Right cardiac atrium (tissue), 5 donors: ENCODE results near the gene MPL. TPM values are rescaled to one million over a fixed set of nuclear protein-coding genes. Genes with fewer than 3 reads are reported as not detected.
"Not testable (repeated sequence)": the region's sequence is repeated elsewhere in the genome, so short reads cannot be mapped to it uniquely, and the experiment has no call there.

Source experiments
- ATAC-seq, 2 donors: fragments of 200-7000 bp; cut with Tn5 transposase; one replicate each; pipeline versions ENCODE4 v1.8.0 to v1.9.1; 2020; ENCODE audit warnings: moderate library complexity in 2 of 2, mild to moderate bottlenecking in 1 of 2
- DNase-seq, 3 donors: peaks; one replicate each; pipeline ENCODE4 v3.0.0-alpha.2; 2020
- H3K27ac ChIP-seq: one replicate; pipeline ENCODE4 v1.5.1; 2013; ENCODE audit warnings: mild to moderate bottlenecking, low read length, control low read depth, moderate library complexity
- H3K27me3 ChIP-seq: one replicate; pipeline ENCODE4 v1.6.1; 2013; ENCODE audit not compliant: control insufficient read depth, insufficient read depth
- H3K4me1 ChIP-seq: one replicate; pipeline ENCODE4 v1.6.1; 2013; ENCODE audit warnings: low read length; ENCODE audit not compliant: control insufficient read depth, insufficient read depth
- H3K4me3 ChIP-seq: one replicate; pipeline ENCODE4 v1.5.1; 2013; ENCODE audit warnings: low read length, control low read depth
- H3K9me3 ChIP-seq: one replicate; pipeline ENCODE4 v1.6.1; 2013; ENCODE audit warnings: low read length; ENCODE audit not compliant: control insufficient read depth
- WGBS: extraction: QIAGEN DNeasy Blood & Tissue Kit; methylation state at CpG from one replicate; pipeline ENCODE4 v1.1.7; 2013; 5-methylcytosine and 5-hydroxymethylcytosine counted together
- intact Hi-C, 4 donors: fragments of 100-400 bp; cut with DNase I; formaldehyde crosslinking; loops; one replicate each; pipeline versions ENCODE4 v1.11.0 to v1.14.0; 2022 to 2023
- microRNA-seq, 2 donors: library from miRNA; unstranded; fragments of <30 nt; microRNA quantifications; one replicate each; pipeline ENCODE4 v1.2.0, GENCODE V29; 2020 to 2021
- polyA plus RNA-seq: library from polyadenylated mRNA; stranded (reverse); fragments of 200-250 nt; gene quantifications from one replicate; pipeline ENCODE4 v1.2.3, GENCODE V29; 2013
- total RNA-seq, 4 donors: library from RNA; stranded (reverse); fragmentation: NEBNext Ultra II Directional; extraction: Animal tissue kit (Norgen Biotek cat#: 25700); gene quantifications; one replicate each; pipeline ENCODE4 v1.2.1, GENCODE V29; 2021
- donor health status: healthy with polysubstance abuse.
- donor health status: DM: no; HTN: yes; CAD: no.
- donor health status: DM: no; HTN: no; CAD: no.
- donor health status: DM: no; HTN: yes; CAD: no; lungs with severe emphysema.
- donor health status: DM: yes; HTN: yes; CAD: no.

Gene MPL
- total and polyA plus RNA-seq, 5 donors, result 0.18 to 1.4 (median 0.86) TPM

DNA sequence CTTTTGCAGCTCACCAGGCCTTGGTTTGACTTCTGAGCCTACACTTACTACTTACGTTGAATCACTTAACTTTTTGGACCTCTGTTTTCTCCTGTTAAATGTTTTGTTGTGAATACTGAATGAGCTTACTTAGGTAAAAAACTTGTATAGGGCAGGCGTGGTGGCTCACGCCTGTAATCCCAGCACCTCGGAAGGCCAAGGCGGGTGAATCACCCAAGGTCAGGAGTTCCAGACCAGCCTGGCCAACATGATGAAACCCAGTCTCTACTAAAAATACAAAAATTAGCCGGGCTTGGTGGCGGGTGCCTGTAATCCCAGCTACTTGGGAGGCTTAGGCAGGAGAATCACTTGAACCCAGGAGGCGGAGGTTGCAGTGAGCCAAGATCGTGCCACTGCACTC, 62.8 kb downstream of the MPL start:
- intact Hi-C loops, H3K9me3 ChIP-seq, H3K27ac ChIP-seq, H3K4me1 ChIP-seq, H3K27me3 ChIP-seq, H3K4me3 ChIP-seq, ATAC-seq, DNase-seq: not testable (repeated sequence)
- WGBS, result 97% methylated on average over 9 of the region's 9 CpGs

DNA sequence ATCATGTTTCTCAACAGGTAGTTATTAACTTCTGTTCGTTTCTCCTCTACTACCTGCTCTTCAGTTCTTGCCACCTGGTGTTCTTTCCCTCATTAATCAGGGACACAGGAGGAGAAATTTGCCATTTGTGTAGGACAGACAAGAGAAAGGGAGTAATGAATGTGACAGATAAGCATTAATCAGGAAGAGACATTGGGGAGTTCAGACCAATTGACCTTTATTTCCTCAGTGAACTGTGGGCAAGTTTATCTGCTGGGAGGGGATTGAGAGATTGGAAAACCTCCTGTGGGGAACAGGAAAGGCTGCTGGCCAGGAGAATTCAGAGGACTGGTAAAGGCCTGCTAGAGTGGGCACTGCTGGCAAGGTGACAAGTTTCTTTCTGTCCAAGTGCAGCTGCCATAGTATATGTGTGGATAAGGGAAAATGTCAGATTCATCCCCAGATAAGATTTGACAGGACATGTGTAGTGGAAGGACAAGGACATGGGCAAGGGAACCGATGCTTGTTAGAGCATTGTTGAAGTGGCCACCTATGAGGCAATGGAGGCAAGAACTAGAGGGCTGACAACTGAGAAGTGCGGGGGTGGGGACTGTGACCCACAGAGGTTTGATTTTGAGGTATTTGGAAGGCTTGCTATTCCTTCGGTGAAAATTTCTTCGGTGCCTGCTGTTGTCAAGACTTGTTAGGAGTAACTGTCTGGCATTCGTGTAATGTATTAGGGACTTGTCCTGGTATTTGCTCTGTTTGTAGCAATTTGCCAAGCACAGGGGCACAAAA, 64.7 kb downstream of the MPL start:
- DNase-seq (no peak), ATAC-seq (no peak)
- no peaks in the 10 kb centered on the region for H3K27me3 ChIP-seq
- no peaks in the 10 kb centered on the region for H3K9me3 ChIP-seq
- H3K27ac ChIP-seq, result no peak overlapping the region
- no peak overlapping the region for H3K4me3 ChIP-seq
- H3K4me1 ChIP-seq, result peaks cover 5% of the 10 kb centered on the region
- 84% methylated on average over 6 of the region's 6 CpGs for WGBS
- intact Hi-C loops, result no loop called here

Small RNA genes within 50 kb of the gene (microRNA-seq; reads per million reads assigned to microRNA genes)
- gene MIR6734, result 0.84 to 1.1 reads per million in 2 donors

Other genes with a start within 250 kb of the MPL start
- 10 to 100 TPM; 23.6 to 32.4 (median 28.2) TPM for gene EBNA1BP2, start 165.5 kb upstream of the MPL start, total RNA-seq
- 38.8 TPM for gene EBNA1BP2, start 165.5 kb upstream of the MPL start, polyA plus RNA-seq
- gene CFAP57, start 165.5 kb upstream of the MPL start, total RNA-seq, result under 1 TPM in 3 of 4 donors, not detected in 1; 0.06 to 0.25 (median 0.14) TPM
- 0.09 TPM for gene CFAP57, start 165.5 kb upstream of the MPL start, polyA plus RNA-seq
- 1 to 10 TPM in 3 of 4 donors, under 1 TPM in 1; 0.68 to 1.6 (median 1.3) TPM for gene TMEM125, start 67.8 kb upstream of the MPL start, total RNA-seq
- 0.70 TPM for gene TMEM125, start 67.8 kb upstream of the MPL start, polyA plus RNA-seq
- not detected for gene C1orf210, start 52.2 kb upstream of the MPL start, total RNA-seq
- gene C1orf210, start 52.2 kb upstream of the MPL start, polyA plus RNA-seq, result 0.07 TPM
- 10 to 100 TPM; 21.7 to 49.4 (median 44.4) TPM for gene TIE1, start 36.8 kb upstream of the MPL start, total RNA-seq
- gene TIE1, start 36.8 kb upstream of the MPL start, polyA plus RNA-seq, result 30.4 TPM
- 1 to 10 TPM in 3 of 4 donors, under 1 TPM in 1; 0.67 to 3.5 (median 1.5) TPM for gene CDC20, start 21.2 kb downstream of the MPL start, total RNA-seq
- 0.54 TPM for gene CDC20, start 21.2 kb downstream of the MPL start, polyA plus RNA-seq
- gene ELOVL1, start 30.2 kb downstream of the MPL start, total RNA-seq, result 10 to 100 TPM; 33.1 to 47.1 (median 35.6) TPM
- 40.5 TPM for gene ELOVL1, start 30.2 kb downstream of the MPL start, polyA plus RNA-seq
- 10 to 100 TPM; 16.8 to 22.1 (median 18.9) TPM for gene MED8, start 52.0 kb downstream of the MPL start, total RNA-seq
- 16.0 TPM for gene MED8, start 52.0 kb downstream of the MPL start, polyA plus RNA-seq
- 10 to 100 TPM; 31.2 to 36.4 (median 33.4) TPM for gene SZT2, start 52.1 kb downstream of the MPL start, total RNA-seq
- gene SZT2, start 52.1 kb downstream of the MPL start, polyA plus RNA-seq, result 20.8 TPM
- 10 to 100 TPM; 26.9 to 33.1 (median 31.6) TPM for gene HYI, start 116.1 kb downstream of the MPL start, total RNA-seq
- gene HYI, start 116.1 kb downstream of the MPL start, polyA plus RNA-seq, result 31.1 TPM
- 10 to 100 TPM; 11.1 to 19.7 (median 12.7) TPM for gene PTPRF, start 193.1 kb downstream of the MPL start, total RNA-seq
- gene PTPRF, start 193.1 kb downstream of the MPL start, polyA plus RNA-seq, result 5.1 TPM